Measurements from ENCODE around the gene BHLHE41. TPM values are rescaled to one million over a fixed set of nuclear protein-coding genes. Genes with fewer than 3 reads are reported as not detected.
A peak's percentile ranks its signal among the peaks of the same experiment; 100 is the strongest.

The BHLHE41 gene
- total RNA-seq, 6 donors from 2014 or later: 9.3 to 78.6 (median 35.2) TPM

DNA sequence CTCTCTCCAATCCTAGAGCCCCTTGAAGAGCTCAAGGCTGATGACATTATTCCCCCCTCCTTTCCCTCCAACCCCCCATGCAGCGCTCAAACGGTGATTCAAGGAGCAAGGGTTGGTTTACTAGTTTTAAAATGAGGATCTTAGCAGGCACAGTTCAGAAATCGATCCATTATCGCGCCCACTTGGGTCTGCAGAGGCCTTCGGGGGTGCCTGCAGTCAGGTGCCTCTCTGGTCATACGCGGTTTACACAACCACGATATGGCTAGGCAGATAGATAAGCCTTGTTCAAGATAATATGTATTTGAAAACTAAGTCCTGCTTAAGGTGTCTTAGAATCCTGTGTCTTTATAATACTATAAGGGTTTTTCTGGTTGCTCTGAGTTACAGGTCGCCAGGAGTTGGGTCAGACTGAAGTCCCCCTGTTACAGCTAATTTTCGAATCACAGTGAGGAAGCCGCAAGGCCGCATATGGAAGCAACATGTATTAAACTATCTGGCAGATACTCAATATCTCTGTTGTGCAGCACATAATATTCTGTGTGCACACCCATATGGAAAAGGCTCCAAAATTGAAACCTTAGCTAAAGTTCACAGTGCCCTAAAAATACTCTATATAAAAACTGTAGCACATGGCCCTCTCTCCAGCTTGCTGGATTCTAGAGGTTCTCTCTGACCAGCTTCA is 10.0 kb downstream of the BHLHE41 start:
- DNase-seq (no peak), ATAC-seq (ENCODE audit: low FRiP score in 2 of 2) (no peak)
- H3K27ac ChIP-seq: peak overlapping the region; percentile 80 to 92 (median 85)
- H3K36me3 ChIP-seq: no peaks in the 10 kb centered on the region
- H3K4me3 ChIP-seq: peak overlapping the region in 3 of 4 donors; percentile 49 to 59 (median 52)
- TF ChIP-seq POLR2A (IDR thresholded peaks at IDR 0.05) (no peak), EP300 (IDR thresholded peaks at IDR 0.05) (no peak), POLR2AphosphoS5 (IDR thresholded peaks at IDR 0.05) (no peak)
- TF ChIP-seq, protein P1, sequence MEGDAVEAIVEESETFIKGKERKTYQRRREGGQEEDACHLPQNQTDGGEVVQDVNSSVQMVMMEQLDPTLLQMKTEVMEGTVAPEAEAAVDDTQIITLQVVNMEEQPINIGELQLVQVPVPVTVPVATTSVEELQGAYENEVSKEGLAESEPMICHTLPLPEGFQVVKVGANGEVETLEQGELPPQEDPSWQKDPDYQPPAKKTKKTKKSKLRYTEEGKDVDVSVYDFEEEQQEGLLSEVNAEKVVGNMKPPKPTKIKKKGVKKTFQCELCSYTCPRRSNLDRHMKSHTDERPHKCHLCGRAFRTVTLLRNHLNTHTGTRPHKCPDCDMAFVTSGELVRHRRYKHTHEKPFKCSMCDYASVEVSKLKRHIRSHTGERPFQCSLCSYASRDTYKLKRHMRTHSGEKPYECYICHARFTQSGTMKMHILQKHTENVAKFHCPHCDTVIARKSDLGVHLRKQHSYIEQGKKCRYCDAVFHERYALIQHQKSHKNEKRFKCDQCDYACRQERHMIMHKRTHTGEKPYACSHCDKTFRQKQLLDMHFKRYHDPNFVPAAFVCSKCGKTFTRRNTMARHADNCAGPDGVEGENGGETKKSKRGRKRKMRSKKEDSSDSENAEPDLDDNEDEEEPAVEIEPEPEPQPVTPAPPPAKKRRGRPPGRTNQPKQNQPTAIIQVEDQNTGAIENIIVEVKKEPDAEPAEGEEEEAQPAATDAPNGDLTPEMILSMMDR (IDR thresholded peaks at IDR 0.05): no peak
- no peaks in the 10 kb centered on the region for H3K9me3 ChIP-seq
- 49 to 53% methylated on average over 13 of the region's 13 CpGs for WGBS, 2 donors
- H3K27me3 ChIP-seq: no peaks in the 10 kb centered on the region
- peaks cover 13 to 15% (median 14%) of the 10 kb centered on the region in 4 donors for H3K4me1 ChIP-seq

DNA sequence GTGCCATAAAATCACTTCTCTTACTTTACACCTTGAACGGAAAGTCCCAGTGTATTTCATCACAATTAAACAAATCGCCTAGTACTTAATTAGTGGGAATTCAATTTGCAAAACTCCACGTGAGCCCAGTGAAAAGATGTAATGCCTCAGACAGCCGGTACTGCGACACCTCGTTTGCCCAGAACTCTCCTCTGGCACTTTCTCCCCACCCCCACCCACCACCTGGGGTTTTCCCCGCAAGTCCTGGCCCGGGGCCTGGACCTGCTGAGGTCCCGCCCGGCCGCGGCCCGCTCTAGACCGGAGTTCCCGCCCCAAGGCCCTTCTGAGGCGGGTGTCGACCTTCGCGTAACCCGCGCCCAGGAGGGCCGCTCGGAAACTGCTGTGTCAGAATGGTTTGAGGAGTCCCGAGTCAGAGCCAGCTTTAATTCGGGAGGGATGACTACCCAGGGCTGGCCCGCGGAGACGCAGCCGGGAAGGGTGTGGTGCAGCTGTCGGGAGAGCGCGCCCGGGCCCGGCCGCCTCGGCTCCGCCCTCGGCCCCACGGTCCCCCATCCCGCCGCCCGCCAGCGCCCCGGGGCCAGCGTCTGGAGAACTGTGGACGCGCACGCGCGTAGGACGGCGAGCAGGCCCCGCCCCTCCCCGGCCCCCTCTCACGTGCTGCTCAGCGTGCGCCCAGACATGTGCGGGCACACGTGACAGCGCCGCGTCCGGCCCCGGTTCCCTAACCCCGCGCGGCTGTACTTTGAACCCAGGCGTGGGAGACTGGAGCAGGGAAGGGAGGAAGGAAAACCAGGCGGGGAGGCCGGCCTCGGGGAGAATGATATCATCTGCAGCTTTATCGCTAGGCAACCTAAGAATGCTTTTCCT is 10.8 kb downstream of the BHLHE41 start:
- 1 to 2% methylated on average over 26 to 56 of the region's 72 CpGs for WGBS, 2 donors
- peak overlapping the region; percentile 31 to 59 (median 50) for H3K4me3 ChIP-seq
- peak; percentile 92 to 96 for ATAC-seq (ENCODE audit: low FRiP score in 2 of 2)
- H3K36me3 ChIP-seq: no peaks in the 10 kb centered on the region
- TF ChIP-seq, protein P1 (IDR thresholded peaks at IDR 0.05): peak in 4 of 6 experiments; percentile 10 to 60 (median 38)
- TF ChIP-seq POLR2A (IDR thresholded peaks at IDR 0.05) (peak in 3 of 4 donors; percentile 65 to 92 (median 74)), POLR2AphosphoS5 (IDR thresholded peaks at IDR 0.05) (peak; percentile 31 to 85), EP300 (IDR thresholded peaks at IDR 0.05) (peak in 2 of 4 donors; percentile 33 to 82)
- H3K4me1 ChIP-seq: peaks cover 13 to 15% (median 14%) of the 10 kb centered on the region in 4 donors
- H3K27me3 ChIP-seq: no peaks in the 10 kb centered on the region
- peak overlapping the region; percentile 80 to 92 (median 85) for H3K27ac ChIP-seq
- no peaks in the 10 kb centered on the region for H3K9me3 ChIP-seq
- DNase-seq: peak; percentile 87 to 99

DNA sequence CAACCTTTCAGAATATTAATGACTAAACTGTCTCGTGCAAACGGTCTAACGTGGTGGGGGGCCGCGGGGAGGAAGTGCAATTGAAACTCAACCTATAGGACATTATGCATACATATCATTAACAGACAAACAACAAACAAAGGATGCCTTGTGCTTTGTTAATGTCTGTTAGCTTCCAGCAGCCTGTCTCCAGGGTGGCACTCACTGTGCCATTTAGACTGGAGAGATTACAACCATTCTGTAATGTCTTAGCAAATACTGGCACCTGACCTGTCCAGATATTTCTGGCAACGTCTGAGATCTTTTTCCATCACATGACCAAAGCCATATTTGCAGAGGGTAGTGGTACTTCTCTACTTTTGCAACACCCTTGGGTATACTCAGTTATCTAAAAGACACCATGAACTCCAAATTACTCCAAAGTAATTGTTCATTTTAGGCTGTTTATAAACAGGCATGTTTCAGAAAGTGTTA is 11.6 kb downstream of the BHLHE41 start:
- DNase-seq (no peak), ATAC-seq (ENCODE audit: low FRiP score in 2 of 2) (no peak)
- Histone ChIP-seq H3K27ac (peak overlapping the region in 3 of 4 donors; percentile 80 to 92 (median 90)), H3K27me3 (no peaks in the 10 kb centered on the region), H3K36me3 (no peaks in the 10 kb centered on the region), H3K9me3 (no peaks in the 10 kb centered on the region), H3K4me1 (peaks cover 13 to 15% (median 14%) of the 10 kb centered on the region in 4 donors), H3K4me3 (peak overlapping the region in 1 of 4 donors; percentile 52)
- 22 to 25% methylated on average over 6 of the region's 6 CpGs for WGBS, 2 donors
- TF ChIP-seq POLR2A (IDR thresholded peaks at IDR 0.05): peak in 1 of 4 donors; percentile 13
- no peak for TF ChIP-seq POLR2AphosphoS5 (IDR thresholded peaks at IDR 0.05)
- TF ChIP-seq EP300 (IDR thresholded peaks at IDR 0.05): peak in 2 of 4 donors; percentile 18 to 44

DNA sequence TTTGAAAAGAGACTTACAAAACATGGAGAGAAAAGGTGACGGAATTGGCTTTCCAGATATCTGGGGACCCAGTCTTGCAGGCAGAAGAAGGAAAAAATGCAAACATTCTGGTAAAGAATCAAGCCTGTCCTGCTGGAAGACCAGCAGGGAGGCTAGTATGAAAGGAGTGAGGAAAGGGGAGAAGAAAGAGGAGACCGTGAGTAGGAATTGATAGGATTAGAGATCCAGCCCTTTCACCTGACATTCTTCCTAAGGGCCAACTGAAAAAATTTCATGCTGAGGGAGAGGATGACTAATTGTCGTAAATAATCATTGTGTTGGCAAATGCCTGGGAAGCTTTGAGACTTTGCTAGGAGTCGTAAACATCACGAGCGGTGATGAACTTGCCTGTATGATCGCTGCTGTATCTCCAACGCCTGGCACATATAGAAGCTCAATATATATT is 12.1 kb downstream of the BHLHE41 start:
- ATAC-seq (ENCODE audit: low FRiP score in 2 of 2) (no peak), DNase-seq (no peak)
- WGBS, 2 donors: 88 to 89% methylated on average over 8 of the region's 8 CpGs

More for the DNA sequence above, 12.1 kb downstream of the BHLHE41 start:
- H3K27ac ChIP-seq: no peak overlapping the region
- H3K36me3 ChIP-seq: no peaks in the 10 kb centered on the region
- H3K27me3 ChIP-seq: no peaks in the 10 kb centered on the region
- H3K4me3 ChIP-seq: no peak overlapping the region
- H3K4me1 ChIP-seq: peaks cover 13 to 15% (median 14%) of the 10 kb centered on the region in 4 donors
- no peaks in the 10 kb centered on the region for H3K9me3 ChIP-seq
- TF ChIP-seq, protein P1 (IDR thresholded peaks at IDR 0.05): no peak
- TF ChIP-seq POLR2AphosphoS5 (IDR thresholded peaks at IDR 0.05) (no peak), POLR2A (IDR thresholded peaks at IDR 0.05) (no peak), EP300 (IDR thresholded peaks at IDR 0.05) (no peak)

Measured in upper lobe of left lung (tissue), 6 donors.